Gastrocnemius medialis (tissue), 4 donors: ENCODE measurements around the gene PTPN11. TPM values are rescaled to one million over a fixed set of nuclear protein-coding genes. Genes with fewer than 3 reads are reported as not detected.
"Not testable (repeated sequence)": the region's sequence is repeated elsewhere in the genome, so short reads cannot be mapped to it uniquely, and the experiment has no call there.

Experiments
- ATAC-seq, 2 donors: fragments of 150-250 bp; one replicate each; pipeline ENCODE4 v1.9.1; 2016
- DNase-seq, 2 donors: peaks; one replicate each; pipeline ENCODE4 v3.0.0-alpha.2; 2019
- H3K27ac ChIP-seq, 4 donors: fragments of 200-600 bp; sonication (generic); 1 replicate in 1 of 4; 2 replicates in 3 of 4; pipeline ENCODE4 v1.5.1; 2016 to 2018; ENCODE audit warnings: mild to moderate bottlenecking in 2 of 4, moderate library complexity in 1 of 4
- H3K27me3 ChIP-seq, 3 donors: fragments of 200-600 bp; sonication (generic) in 2 of 3; 1 replicate in 1 of 3; 2 replicates in 2 of 3; pipeline versions ENCODE4 v1.5.1 to v1.6.0; 2016 to 2019; ENCODE audit warnings: mild to moderate bottlenecking in 1 of 3, moderate library complexity in 1 of 3
- H3K36me3 ChIP-seq, 2 donors: fragments of 200-600 bp; sonication (generic) in 1 of 2; one replicate each; pipeline ENCODE4 v1.5.1; 2017 to 2018
- H3K4me1 ChIP-seq, 2 donors: fragments of 200-600 bp; sonication (generic) in 1 of 2; one replicate each; pipeline ENCODE4 v1.5.1; 2016 to 2017; ENCODE audit warnings: mild to moderate bottlenecking in 2 of 2
- H3K4me3 ChIP-seq, 4 donors: fragments of 200-600 bp; sonication (generic) in 3 of 4; 1 replicate in 1 of 4; 2 replicates in 3 of 4; pipeline ENCODE4 v1.5.1; 2016 to 2019; ENCODE audit warnings: mild to moderate bottlenecking in 2 of 4
- H3K9me3 ChIP-seq, 3 donors: fragments of 200-600 bp; sonication (generic) in 2 of 3; 1 replicate in 1 of 3; 2 replicates in 2 of 3; pipeline ENCODE4 v1.5.1; 2016 to 2019
- POLR2A ChIP-seq, 2 donors: fragments of 450-650 bp; IDR thresholded peaks; one replicate each; pipeline ENCODE4 v1.6.1; 2017; ENCODE audit warnings: antibody characterized with exemption in 2 of 2, mild to moderate bottlenecking in 2 of 2, moderate library complexity in 2 of 2
- in situ Hi-C, 4 donors: fragments of 200-750 bp; cut with MboI; loops; one replicate each; pipeline versions ENCODE4 v1.15.0 to v1.8.0; 2017; ENCODE audit warnings: low sequenced_read_pairs in 4 of 4
- intact Hi-C: fragments of 100-400 bp; cut with DNase I; formaldehyde crosslinking; loops from one replicate; pipeline ENCODE4 v1.15.1; 2023; ENCODE audit warnings: low total_unique reads
- total RNA-seq, 4 donors: library from RNA; depleted of rRNA; stranded (reverse); fragments of >200 nt; gene quantifications; one replicate each; pipeline versions ENCODE4 v1.1.0 to v1.2.3, GENCODE V29; 2016
- TF ChIP-seq, protein P1 (sequence below), 5 experiments: fragments of 450-650 bp in 3 of 5; fragments of 200-600 bp in 2 of 5; sonication (generic) in 2 of 5; IDR thresholded peaks in 4 of 5; conservative IDR thresholded peaks in 1 of 5; 1 replicate in 4 of 5; 2 replicates in 1 of 5; pipeline ENCODE4 v1.5.1; 2016 to 2019; ENCODE audit warnings: antibody characterized with exemption in 5 of 5, mild to moderate bottlenecking in 3 of 5, moderate library complexity in 3 of 5

PTPN11 gene
- total RNA-seq, 4 donors from 2014 or later: 112 to 235 (median 163) TPM

DNA sequence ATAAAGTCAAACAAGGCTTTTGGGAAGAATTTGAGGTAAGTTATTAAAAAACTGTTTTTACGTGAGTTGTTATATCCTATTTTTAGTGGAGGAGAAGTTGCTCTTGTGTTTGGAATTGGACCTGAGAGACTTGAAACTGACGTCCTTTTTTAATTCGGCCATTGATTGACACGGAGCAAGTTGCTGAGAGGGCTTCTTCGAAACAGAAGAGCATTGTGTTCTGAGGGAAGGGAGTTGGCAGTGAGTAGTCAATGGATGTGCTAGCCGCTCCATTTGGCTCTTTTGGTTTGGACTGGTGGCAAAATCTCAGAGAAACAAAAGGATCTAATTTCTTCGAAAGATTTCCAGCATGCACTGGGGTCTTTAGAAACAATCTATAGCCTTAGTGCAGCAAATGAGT, 37.3 kb downstream of the PTPN11 start:
- Histone ChIP-seq H3K4me1 (no peaks in the 10 kb centered on the region), H3K27ac (no peak overlapping the region), H3K9me3 (no peaks in the 10 kb centered on the region), H3K36me3 (peaks cover 0 to 74% of the 10 kb centered on the region in 2 donors), H3K27me3 (no peaks in the 10 kb centered on the region), H3K4me3 (no peak overlapping the region)
- in situ Hi-C loops: no loop called here
- ATAC-seq: no peak
- TF ChIP-seq, protein P1, sequence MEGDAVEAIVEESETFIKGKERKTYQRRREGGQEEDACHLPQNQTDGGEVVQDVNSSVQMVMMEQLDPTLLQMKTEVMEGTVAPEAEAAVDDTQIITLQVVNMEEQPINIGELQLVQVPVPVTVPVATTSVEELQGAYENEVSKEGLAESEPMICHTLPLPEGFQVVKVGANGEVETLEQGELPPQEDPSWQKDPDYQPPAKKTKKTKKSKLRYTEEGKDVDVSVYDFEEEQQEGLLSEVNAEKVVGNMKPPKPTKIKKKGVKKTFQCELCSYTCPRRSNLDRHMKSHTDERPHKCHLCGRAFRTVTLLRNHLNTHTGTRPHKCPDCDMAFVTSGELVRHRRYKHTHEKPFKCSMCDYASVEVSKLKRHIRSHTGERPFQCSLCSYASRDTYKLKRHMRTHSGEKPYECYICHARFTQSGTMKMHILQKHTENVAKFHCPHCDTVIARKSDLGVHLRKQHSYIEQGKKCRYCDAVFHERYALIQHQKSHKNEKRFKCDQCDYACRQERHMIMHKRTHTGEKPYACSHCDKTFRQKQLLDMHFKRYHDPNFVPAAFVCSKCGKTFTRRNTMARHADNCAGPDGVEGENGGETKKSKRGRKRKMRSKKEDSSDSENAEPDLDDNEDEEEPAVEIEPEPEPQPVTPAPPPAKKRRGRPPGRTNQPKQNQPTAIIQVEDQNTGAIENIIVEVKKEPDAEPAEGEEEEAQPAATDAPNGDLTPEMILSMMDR (IDR thresholded peaks at IDR 0.05 in 4 of 5, conservative IDR thresholded peaks at IDR 0.05 in 1 of 5): no peak
- TF ChIP-seq POLR2A (IDR thresholded peaks at IDR 0.05): no peak
- DNase-seq: no peak
- intact Hi-C loops: no loop called here

DNA sequence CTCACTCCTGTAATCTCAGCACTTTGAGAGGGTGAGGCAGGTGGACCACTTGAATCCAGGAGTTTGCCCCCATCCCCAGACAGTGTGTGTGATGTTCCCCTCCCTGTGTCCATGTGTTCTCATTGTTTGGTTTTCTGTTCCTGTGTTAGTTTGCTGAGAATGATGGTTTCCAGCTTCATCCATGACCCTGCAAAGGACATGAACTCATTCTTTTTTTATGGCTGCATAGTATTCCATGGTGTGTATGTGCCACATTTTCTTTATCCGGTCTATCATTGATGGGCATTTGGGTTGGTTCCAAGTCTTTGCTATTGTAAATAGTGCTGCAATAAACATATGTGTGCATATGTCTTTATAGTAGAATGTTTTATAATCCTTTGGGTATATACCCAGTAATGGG, 38.4 kb downstream of the PTPN11 start:
- DNase-seq, in situ Hi-C loops, ATAC-seq, intact Hi-C loops, H3K9me3 ChIP-seq, H3K27ac ChIP-seq, H3K4me1 ChIP-seq, H3K4me3 ChIP-seq, H3K27me3 ChIP-seq: not testable (repeated sequence)
- peaks cover 0 to 72% of the 10 kb centered on the region in 2 donors for H3K36me3 ChIP-seq

- DNase-seq: no peak
- Histone ChIP-seq H3K4me3 (no peak overlapping the region), H3K4me1 (no peaks in the 10 kb centered on the region), H3K36me3 (peaks cover 0 to 67% of the 10 kb centered on the region in 2 donors), H3K27ac (no peak overlapping the region), H3K27me3 (no peaks in the 10 kb centered on the region), H3K9me3 (no peaks in the 10 kb centered on the region)
- no peak for ATAC-seq
- TF ChIP-seq, protein P1 (IDR thresholded peaks at IDR 0.05 in 4 of 5, conservative IDR thresholded peaks at IDR 0.05 in 1 of 5): no peak
- no peak for TF ChIP-seq POLR2A (IDR thresholded peaks at IDR 0.05)
- in situ Hi-C loops (no loop called here), intact Hi-C loops (no loop called here)
Measured at GRCh38 chr12:112458330-112458729, 39.6 kb downstream of the PTPN11 start.

DNA sequence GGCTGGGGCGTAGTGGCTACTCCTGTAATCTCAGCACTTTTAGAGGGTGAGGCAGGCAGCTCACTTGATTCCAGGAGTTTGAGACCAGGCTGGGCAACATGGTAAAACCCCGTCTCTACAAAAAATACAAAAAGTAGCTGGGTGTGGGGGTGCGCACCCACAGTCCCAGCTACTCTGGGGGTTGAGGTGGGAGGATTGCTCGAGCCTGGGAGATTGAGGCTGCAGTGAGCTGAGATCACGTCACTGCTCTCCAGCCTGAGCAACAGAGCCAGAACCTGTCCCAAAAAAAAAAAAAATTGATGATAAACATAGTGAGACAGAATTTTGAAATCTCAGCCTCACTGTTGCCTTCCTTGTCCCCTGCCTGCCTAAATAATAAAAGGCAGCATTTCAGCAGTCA, 40.0 kb downstream of the PTPN11 start:
- Histone ChIP-seq H3K27me3 (no peaks in the 10 kb centered on the region), H3K9me3 (no peaks in the 10 kb centered on the region), H3K4me1 (no peaks in the 10 kb centered on the region), H3K27ac (no peak overlapping the region), H3K4me3 (no peak overlapping the region), H3K36me3 (peaks cover 0 to 63% of the 10 kb centered on the region in 2 donors)
- DNase-seq: no peak
- in situ Hi-C loops (no loop called here), intact Hi-C loops (no loop called here)
- TF ChIP-seq, protein P1 (IDR thresholded peaks at IDR 0.05 in 4 of 5, conservative IDR thresholded peaks at IDR 0.05 in 1 of 5): no peak
- TF ChIP-seq POLR2A (IDR thresholded peaks at IDR 0.05): no peak
- no peak for ATAC-seq

- in situ Hi-C loops (no loop called here), intact Hi-C loops (no loop called here)
- no peak for TF ChIP-seq POLR2A (IDR thresholded peaks at IDR 0.05)
- TF ChIP-seq, protein P1 (IDR thresholded peaks at IDR 0.05 in 4 of 5, conservative IDR thresholded peaks at IDR 0.05 in 1 of 5): no peak
- no peak for DNase-seq
- peaks cover 0 to 20% of the 10 kb centered on the region in 2 donors for H3K36me3 ChIP-seq
- peaks cover 0 to 14% of the 10 kb centered on the region in 2 donors for H3K4me1 ChIP-seq
- no peaks in the 10 kb centered on the region for H3K9me3 ChIP-seq
- ATAC-seq: no peak
- H3K4me3 ChIP-seq: no peak overlapping the region
- no peak overlapping the region for H3K27ac ChIP-seq
- H3K27me3 ChIP-seq: no peaks in the 10 kb centered on the region
Measured at GRCh38 chr12:112463478-112463877, 44.7 kb downstream of the PTPN11 start.
